ENCODE data around the gene OSCP1.
A peak's percentile ranks its signal among the peaks of the same experiment; 100 is the strongest.

Gene OSCP1

DNA sequence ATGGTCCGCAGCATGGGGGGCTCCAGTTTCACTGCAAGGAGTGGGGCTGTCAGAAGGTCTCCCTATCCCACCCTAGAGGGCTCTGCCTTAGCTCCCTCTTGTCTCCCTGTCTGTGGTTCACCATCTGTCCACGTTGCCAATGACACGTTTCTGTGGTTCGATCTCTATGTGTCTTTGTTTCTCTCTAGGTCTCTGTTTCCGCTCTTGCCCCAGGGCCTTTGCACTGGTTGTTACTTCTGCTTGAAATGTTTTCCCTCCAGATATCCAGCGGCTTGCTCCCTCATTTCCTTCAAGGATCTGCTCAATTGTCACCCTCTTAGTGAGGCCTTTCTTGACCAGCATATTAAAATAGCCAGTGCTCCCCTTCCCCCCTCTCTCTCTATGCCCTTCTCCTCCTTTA lies 22.4 kb upstream of the OSCP1 start:
- no peak for DNase-seq

DNA sequence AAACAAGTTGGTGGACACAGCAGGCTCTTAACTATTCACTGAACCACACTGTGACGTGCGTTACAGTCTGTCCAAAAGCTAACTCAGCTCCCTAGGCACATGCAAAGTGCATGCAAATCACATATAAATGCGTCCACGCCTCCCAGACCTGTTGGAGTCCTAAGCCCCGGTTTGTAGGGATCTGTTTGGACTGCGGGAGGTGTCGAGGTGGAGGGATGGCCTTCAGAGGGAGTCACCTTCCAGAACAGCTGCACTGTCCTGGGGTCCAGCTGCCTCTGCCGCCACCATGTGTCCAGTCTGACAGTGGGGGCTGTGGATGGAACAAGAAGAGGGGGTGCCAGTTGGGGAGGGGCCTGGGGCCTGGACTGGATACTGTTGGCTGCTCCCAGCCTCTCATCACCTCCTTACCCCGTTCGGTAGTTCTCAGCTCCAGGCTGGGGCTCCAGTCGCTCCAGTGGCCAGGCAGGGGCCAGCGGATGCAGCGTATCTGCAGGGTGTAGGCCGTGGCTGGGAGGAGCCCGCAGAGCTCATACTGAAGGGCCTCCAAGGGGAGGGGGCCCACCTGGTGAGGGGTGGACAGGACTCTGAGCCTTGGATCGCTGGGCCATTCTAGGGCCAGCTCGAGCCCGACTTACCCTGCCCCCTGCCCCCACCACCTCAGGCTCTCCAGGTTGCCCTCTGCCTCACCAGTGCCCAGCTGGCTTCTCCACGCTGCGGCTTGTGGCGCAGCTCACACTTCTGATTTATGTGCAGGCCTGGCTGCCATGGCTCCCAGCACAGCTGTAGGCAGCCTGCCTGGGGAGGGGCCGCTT lies 21.8 kb upstream of the OSCP1 start:
- DNase-seq: no peak

- no peak for DNase-seq
Observed at GRCh38 chr1:36469163-36469562, 18.9 kb upstream of the OSCP1 start.

- no peak for DNase-seq
Observed at GRCh38 chr1:36467700-36468455, 17.6 kb upstream of the OSCP1 start.

DNA sequence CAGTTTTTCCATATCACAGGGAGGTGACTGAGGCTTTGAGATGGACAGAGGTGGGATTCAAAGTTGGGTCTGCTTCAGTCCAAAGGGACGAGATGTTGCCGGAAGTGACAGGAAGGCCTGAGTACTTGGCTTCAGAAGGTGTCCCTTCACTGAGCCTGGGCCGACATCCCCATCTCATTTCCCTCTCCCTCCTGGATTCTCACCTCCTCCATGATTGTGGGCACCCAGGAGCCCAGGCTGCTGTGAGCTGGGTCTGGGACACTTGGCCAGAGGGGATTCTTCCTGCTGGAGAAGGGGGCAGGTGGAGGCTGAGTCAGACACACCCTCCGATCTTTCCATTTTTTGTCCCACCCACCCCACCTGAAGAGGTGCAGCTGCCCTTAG lies 16.8 kb upstream of the OSCP1 start:
- no peak for DNase-seq

DNA sequence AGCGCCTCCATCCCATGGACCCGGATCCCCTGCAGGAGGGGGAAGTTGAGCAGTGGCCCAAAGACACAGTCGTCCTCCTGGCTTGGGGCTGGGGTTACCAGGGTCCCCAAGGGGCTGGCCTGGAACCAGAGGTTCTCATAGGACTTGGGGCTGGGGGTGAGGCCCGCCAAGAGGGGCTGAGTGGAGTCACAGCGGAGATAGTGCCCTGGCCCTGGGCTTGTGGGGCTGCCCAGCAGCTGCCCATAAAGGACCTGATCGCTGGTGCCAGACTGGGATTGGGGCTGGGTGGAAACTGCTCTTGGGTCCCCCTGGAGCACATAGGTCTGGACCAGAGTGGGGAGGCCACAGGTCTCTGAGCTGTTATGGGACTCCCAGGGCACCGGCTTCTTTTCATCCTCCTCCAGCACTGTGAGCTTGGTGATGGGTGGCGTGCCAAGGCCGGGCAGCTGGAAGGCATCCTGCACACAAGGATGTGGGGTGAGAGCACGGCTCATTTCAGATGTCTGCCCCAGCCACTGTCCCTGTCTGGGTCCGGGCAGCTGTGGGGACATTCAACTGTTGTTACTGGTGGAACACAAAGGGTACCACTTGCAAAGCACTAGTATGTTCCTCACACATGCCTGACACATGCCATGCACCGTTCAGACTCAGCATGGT lies 16.2 kb upstream of the OSCP1 start:
- DNase-seq: no peak

- peak; percentile 59 for DNase-seq
Observed at GRCh38 chr1:36465731-36466369, 15.6 kb upstream of the OSCP1 start.

DNA sequence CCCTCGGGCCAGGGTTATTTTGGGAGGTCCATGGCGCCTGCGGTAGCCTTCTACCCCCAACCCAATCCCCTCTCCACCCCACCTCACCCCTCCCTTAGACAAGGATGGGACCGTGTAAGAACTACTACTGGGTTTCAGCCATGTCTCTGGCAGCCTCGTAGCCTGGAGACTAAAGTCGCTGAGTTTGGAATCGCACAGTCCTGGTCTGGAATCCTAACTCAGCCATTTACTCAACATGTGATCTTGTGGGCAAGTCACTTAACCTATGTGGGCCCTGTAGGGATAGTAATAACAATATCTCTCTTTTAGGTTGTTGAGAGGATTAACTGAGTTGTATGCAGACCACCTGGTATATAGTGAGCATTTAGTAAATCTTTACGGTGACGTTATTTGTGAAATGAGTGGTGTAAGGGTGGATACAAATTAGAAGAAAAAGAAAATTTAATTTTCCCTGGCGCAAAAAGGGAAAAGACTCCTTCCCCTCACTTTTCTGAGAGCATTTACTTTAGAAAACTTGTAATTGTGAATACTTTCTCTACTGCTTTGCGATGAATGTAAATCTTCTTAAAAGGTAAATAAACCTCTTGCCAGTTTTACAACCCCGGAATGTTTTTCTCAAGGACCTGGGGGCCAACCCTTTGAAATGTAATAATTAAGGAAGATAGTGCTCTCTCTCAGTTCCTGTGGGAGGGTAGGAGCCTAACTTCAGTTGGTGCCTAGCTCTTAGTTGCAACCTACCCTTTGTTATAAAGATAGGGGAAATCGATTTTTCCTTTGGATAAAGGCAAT lies 14.5 kb upstream of the OSCP1 start:
- no peak for DNase-seq

DNA sequence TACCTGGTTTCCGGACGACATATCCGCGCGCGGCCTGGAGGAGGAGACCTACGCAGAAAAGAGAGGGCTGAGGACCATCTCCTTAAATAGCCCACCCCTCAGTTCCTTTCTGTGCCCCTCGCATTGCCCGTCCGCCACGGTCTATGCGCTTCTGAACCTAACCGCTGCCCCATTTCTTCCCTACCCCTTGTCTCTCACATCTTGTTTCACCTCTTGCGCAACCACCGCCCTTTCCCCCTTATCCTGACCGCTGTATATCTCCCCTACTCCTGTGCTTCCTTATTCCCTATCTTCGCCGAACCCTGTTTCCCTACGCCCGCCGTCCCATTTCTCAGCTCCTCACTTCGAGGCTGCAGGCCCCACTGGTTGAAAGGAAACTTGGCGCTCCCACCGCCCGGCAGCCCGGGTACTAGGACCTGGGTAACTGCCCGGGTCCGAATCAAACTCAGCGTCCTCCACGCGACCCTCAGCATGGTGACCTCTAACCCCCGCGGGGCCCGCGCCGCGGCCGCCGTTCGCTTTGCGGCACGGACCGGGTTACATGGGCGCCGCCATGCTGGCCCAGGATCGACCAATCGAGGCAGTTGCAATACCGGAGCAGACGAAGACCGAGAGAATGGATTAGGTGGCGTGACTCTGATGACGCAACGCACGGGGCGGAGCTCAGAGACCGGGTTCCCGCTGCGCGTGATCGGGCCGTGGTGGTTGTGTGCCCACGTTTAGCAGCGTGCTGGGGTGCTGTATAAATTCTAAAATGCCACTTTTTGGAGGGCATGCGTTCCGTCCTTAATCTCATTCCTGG lies 13.8 kb upstream of the OSCP1 start, which contains the start of gene MRPS15:
Gene MRPS15 (minus strand): TSS at position 582 of the 802 bp plus-strand sequence. CDS start 109 bp downstream, at position 473.
- peak; percentile 95 for DNase-seq

DNA sequence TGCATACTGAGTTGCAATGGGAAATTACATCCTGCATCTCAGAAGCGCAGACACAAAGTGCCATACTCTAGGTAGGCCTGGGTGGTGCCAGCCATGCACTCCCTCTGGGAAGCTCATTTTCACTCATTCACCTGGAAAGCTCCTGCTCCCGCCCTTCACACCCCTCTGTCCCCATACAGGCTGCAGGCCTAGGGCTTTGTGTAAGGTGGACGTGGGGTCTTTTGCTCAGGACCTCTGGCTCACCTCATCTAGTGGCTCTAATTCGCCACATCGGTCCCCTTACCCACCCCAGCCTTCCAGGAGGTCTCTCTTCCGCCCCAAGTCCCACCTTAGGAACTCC lies 13.2 kb upstream of the OSCP1 start:
- no peak for DNase-seq

DNA sequence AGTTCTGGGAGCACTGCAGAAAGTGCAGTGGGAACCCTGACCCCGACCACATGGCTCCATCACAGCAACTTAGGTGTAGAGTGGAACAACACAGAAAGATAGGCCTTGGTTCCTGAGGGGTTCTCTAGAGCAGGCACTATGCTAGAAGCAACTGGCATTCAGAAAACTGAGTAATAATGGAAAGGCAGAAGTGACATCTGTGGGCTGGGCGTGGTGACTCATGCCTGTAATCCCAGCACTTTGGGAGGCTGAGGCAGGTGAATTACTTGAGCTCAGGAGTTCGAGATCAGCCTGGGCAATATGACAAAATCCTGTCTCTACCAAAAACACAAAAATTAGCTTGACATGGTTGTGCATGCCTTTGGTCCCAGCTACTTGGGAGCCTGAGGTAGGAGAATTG lies 8.7 kb upstream of the OSCP1 start:
- no peak for DNase-seq

DNA sequence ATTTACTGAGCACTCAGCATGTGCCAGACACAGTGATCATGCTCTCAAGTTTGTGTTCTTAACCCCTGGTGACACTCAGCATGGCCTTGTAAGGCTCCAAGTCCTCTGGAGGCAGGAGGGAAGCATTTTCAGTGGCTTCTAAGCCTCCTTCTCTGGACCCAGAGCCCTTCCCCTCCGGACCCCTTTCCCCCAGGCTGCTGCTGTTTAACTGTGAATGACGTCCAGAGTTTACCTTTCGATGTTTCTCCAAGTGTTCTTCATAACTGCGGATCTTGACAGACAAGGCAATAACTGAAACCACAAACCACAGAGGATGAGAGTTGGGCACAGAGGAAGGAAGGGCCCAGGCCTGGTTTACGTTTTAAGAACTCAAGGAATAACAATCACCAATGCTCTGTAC lies 7.4 kb upstream of the OSCP1 start:
- DNase-seq: no peak

DNA sequence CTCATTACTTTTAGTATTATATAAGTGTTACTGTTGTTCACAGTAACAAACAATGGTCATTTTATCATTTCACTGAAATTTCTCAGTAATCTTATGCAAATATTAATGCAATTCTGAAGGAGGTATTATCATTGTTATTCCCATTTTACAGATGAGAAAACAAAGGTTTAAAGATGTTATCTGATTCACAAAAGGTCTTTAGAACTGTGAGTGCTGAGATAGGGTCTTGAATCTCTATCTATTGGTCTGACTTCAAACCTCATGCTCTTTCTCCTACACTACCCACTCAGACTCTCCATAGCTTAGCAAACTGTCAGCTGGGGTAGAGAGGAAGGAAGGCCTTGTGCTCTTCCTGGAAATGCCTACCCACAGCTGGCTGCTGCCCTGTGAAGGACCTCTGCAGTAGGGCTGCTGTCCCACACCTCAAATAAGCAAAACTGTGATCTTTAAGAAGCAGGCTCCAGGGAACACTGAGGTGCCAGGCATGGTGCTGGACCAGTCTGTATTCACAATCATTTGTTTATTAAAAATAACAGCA lies 6.2 kb upstream of the OSCP1 start:
- no peak for DNase-seq

GRCh38 chr1:36455386-36455785 lies 5.1 kb upstream of the OSCP1 start:
- DNase-seq: no peak

- no peak for DNase-seq
Observed at GRCh38 chr1:36453600-36454388, 3.5 kb upstream of the OSCP1 start.

DNA sequence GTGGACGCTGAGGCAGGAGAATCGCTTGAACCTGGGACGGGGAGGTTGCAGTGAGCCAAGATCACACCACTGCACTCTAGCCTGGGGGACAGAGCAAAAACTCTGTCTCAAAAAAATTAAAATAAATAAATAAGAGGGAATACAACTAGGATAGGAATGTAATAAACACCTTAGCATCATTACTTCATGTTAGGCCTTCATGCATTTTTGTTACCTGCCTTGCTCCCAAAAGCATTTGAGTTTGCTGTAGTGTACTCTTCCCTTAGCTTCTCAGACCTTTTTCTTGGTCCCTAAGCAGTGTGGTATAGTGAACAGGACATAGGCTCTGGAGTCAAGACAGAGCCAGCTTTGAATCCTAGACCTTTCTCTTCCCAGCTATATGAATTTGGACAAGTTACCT lies 2.8 kb upstream of the OSCP1 start:
- DNase-seq: no peak

DNA sequence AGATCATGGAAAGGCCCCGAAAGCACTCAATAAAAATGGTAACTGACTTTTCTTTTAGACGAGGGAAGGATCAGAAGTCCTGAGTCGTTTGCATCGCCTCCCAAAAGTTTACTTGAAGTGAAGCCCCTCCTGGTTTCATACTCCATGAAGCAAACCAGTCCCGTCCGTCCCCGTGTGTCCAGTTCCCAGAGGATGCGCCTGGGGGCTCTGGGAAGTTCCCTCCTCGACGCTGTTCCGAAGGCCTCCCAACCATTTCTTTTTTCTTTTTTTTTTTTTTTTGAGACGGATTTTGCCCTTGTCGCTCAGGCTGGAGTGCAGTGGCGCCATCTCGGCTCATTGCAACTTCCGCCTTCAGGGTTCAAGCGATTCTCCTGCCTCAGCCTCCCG lies 661 bp upstream of the OSCP1 start:
- no peak for DNase-seq

DNA sequence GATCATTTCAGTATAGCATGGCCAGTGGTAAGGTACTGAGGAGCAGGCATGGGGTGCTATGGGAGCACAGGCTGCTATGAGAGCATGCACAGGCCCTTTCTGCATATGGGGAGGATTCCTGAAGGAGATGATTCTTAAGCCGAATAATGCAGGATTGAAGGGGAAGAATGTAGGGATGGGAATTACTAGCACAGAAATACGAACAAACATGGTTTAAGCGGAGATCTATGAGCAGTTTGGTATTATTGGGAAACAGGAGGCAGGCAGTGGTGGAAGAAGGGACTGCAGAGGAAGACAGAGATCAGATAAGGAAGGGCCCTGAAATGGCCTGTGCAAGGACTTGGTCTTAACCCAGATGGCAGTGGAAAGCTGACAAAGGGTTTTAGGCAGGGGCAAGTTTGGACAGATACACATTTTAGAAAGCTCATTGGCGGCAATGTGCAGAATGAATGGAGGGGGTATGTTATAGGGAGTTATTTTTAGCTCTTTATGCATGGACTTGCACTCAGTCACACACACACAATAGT lies 1.7 kb downstream of the OSCP1 start:
- no peak for DNase-seq

DNA sequence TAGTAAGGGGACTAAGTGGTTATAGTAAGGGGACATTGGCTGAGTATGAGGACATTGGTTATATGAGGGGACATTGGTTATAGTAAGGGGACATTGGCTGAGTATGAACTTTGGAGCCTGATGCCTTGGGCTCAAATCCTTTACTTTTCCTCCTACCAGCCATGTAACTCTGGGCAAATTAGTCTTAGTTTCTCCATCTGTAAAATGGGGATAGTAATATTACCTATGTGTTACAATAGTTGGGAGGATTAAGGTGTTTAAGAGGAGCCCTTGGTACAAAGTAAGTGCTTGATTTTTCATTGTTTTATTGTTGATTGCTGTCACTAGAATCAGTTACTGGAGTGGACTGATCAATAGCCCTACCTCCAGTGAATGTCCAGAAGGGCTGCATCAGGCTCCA lies 2.8 kb downstream of the OSCP1 start:
- no peak for DNase-seq

DNA sequence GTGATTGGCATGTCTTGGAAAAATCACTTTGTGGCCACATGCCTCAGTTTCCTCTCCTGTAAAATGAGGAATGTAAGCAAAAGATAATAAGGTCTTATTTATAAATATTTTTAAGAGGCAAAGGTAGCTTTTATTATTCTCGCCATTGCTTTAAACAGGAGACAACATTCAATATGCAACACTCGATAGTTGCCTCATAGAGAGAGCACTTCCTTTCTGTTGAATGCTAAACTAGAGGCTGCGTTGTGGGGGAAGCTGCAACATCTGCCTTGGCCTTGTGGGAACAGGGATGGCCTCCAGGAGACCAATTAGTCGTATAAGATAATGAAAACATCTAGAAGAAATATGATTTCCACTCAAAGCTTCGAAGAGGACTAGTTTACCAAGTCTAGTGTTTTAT lies 3.5 kb downstream of the OSCP1 start:
- no peak for DNase-seq
